Midbrain (tissue), 1 donor: ENCODE results near the gene PDE4B.
"Not testable (repeated sequence)": the region's sequence is repeated elsewhere in the genome, so short reads cannot be mapped to it uniquely, and the experiment has no call there.

Experiments used
- DNase-seq: peaks from one replicate; lab custom pipeline; 2025; lab: John Stamatoyannopoulos, UW

Gene PDE4B

DNA sequence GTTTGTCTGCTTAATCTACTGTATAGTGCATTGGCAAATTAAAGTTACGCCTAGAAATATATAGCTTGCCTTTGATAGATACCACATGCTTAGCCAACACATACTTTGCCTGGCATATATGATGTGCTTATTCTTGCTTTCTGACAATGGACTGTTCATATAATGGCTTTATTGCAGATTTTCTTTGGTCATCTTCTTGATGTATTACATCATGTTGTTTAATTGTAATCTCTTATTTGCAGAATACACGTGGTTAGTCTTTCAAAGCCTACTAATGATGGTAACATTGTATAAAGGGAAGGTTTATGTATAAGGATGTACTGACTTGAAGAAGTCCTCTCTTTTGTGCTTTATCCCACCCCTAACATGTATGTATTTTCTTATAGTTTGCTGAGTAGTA, 201.5 kb downstream of the PDE4B start:
- no peak for DNase-seq

GRCh38 chr1:65995336-65995735, 202.6 kb downstream of the PDE4B start:
- DNase-seq: no peak

DNA sequence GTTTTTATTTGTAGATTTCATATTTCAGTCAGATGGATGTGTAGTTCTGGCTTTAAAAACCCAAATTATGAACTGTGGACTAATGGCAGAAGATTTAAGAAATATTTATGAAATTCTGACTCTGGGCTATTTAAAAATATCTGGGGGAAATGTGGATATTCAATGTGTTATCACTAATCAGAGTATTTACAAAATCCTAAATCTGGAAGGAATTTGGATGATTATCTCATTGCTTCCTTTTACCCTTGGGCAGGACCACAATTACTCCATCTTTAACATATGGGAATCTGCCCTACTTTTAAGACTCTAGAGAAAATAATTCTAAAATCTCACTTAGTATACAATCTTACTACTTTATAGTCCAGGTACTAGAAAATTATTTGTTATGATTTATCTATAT, 203.2 kb downstream of the PDE4B start:
- DNase-seq: no peak

DNA sequence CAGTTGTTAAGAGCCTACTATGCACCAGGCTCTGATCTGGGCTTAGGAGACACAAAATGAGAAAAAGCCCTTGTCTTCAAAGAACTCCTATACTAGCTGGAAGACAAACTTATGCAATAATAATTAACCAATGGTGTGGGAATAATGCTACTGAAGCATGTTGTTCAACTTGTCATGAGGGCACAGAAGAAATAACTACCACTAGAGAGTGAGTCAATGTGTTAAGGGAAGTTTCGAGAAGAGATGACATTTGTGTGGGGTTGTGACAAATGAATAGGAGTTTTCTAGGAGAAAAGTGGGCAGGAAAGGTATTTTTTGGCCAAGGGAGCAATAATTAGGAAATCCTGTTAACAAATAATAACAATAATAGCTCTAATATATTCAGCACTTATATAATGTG, 205.0 kb downstream of the PDE4B start:
- DNase-seq: no peak

- no peak for DNase-seq
Measured at GRCh38 chr1:65998763-65999583, 206.3 kb downstream of the PDE4B start.

- no peak for DNase-seq
Measured at GRCh38 chr1:66000033-66000637, 207.4 kb downstream of the PDE4B start.

DNA sequence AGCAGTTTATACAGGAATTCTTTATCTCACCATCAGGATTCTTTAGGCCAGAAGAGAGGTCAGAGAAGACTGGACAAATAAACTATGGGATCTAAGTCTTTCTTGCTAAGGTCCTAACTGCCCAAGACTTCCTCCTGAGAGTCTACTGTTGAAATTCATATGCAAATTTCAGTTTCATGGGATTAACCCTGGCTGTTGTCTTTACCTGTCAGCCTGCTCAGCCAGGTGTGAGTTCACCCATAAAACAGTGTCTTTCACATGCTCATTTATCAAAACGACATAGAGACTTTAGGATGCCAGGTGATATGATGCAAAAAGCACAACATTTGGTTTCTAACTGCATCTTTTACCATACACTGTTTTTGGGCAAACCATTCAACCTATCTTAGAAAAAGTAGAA, 211.0 kb downstream of the PDE4B start:
- no peak for DNase-seq

GRCh38 chr1:66006534-66006933, 213.8 kb downstream of the PDE4B start:
- DNase-seq: not testable (repeated sequence)

GRCh38 chr1:66012106-66012784, 219.6 kb downstream of the PDE4B start:
- no peak for DNase-seq

GRCh38 chr1:66013371-66013770, 220.7 kb downstream of the PDE4B start:
- no peak for DNase-seq

DNA sequence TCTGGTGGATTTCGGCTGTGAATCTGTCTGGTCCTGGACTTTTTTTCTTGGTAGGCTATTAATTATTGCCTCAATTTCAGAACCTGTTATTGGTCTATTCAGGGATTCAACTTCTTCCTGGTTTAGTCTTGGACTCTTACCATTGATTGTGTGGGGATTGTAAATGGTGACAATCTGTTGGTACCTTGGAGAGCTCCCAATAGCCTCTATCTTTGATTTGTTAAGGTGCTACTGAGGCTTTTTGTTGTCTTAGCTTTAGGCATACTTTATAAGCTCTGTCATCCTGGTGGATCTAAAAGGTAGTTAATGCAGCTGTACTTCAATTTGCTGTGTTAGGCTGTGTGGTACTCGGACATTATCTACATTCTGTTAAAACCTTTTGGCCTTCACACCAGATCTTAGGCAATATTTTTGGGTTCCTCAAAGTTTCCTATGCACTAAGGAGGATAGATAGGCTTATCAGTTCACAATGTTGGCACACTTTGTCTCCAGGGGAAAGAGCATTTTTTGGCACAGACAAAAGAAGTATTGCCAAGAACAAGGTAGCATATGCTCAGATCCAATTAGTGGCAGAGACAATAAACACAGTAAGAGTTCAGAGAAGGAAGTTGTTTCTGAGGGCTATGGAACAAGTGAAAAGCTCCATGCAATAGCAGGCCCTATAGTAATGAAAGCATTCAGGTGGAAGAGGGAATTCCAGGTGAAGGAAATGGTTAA, 230.4 kb downstream of the PDE4B start:
- no peak for DNase-seq

DNA sequence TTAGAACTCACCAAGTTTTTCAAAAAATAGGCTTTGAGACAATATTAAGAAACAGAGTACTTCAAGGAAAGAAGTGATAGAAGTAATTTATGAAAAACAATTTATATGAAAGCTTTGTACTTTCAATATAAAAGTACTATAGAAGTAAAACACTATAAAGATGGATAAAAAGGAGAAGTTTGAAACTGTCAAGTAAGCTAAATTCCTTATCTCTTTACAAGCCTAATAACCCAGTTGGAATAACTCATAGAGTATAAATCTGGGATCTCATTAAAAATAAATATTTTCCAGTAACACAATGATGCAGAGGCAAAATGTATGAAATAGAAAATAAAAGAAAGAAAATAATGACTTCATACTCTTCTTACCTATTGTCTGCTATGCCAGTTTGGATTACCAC, 232.5 kb downstream of the PDE4B start:
- no peak for DNase-seq

GRCh38 chr1:66028035-66028434, 235.3 kb downstream of the PDE4B start:
- no peak for DNase-seq

DNA sequence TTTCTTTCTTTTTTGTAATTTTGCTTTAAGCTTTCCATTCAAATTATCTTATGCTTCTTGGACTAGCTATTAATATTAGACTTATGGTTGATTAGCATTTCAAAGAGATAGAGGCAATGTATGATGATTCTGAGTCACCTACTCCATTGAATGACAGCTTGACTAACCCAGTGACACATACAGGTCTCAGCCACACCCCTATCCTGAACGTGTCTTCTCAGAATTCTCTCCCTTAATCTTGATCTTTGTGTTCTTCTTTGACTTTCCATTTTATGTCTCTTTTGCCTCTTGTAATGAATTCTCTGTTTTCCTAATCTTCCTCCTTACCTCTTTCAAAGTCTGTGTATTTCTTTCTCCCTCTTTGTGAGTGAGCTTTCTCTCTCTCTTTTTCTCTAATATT, 241.1 kb downstream of the PDE4B start:
- no peak for DNase-seq

DNA sequence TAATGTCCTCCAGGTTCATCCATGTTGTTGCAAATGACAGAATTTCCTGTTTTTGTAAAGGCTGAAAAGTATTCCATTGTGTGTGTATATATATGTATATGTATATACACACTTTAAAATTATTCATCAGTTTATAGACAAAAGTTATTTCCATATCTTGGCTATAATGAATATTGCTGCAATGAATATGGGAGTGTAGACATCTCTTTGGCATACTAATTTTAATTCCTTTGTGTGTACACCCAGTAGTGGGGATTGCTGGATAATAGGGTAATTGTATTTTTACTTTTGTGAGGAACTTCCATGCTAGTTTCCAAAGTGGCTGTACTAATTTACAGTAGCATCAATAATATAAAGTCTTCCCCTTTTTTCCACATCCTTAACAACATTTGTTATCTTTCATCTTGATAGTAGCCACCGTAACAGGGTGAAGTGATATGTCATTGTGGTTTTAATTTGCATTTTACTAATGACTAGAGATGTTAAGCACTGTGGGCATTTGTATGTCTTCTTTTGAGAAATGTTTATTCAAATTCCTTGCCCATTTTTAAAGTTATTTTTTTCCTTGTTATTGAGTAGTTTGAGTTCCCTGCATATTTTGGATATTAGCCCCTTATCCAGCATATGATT, 243.0 kb downstream of the PDE4B start:
- no peak for DNase-seq

DNA sequence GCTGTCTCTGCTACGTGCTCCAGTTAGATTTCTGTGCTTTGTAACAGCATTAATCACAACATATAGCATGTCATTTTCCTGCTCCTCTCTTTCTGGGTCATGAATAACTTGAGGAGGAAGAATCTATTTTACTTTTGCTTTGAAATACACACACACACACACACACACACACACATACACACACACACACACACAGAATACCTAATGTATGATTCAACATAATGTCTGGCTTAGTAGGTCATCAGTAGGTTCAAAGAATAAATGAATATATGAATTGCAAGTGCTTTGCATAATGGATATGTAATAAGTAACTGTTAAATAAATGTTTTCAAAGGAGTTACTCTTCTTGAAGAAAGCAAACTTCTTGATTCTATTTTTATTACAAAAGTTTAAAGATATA, 249.0 kb downstream of the PDE4B start:
- DNase-seq: no peak

DNA sequence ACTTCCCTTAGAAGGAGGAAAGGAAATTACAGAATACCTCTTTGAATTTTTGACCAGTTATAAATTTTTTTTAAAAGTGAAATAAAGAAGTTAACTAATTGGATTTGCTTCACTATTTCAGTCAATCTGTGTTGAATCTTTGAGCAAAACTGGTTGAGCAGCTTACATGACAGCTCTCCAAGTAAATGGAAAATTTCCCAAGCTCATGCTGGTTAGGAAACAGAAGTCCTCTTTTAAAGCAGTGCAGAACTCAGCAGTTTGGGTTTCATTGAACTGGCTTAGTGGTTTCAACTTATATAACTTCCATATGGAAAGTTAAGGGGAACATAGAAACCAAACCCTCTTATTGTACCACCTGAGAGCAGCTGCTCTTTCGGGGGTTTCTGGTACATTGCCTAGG, 250.5 kb downstream of the PDE4B start:
- DNase-seq: no peak

DNA sequence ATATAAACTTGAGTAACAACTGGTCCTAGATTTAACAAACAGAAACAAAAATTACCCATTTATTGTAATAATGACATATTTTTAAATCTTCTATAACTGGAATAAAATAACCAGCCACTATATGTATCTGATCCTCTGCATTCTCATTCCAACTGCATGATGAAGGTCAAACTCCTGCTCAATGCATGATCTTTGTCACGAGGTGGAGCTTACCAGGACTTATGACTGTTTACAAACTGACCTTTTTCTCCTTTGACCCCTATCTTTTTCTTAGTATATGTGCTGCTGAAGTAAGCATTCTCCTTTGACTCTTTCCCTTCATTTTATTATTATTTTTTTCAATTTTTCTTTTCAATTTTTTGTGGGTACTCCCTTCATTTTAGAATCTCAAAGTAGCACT, 252.2 kb downstream of the PDE4B start:
- DNase-seq: no peak

- DNase-seq: no peak
Measured at GRCh38 chr1:66046415-66046814, 253.7 kb downstream of the PDE4B start.

GRCh38 chr1:66048011-66048410, 255.3 kb downstream of the PDE4B start:
- DNase-seq: no peak

- DNase-seq: peak; percentile 62
Measured at GRCh38 chr1:66050123-66050522, 257.4 kb downstream of the PDE4B start.

- no peak for DNase-seq
Measured at GRCh38 chr1:66050633-66051032, 257.9 kb downstream of the PDE4B start.
